Heart left ventricle (tissue), 16 donors: ENCODE results near the gene INHBA. TPM values are rescaled to one million over a fixed set of nuclear protein-coding genes. Genes with fewer than 3 reads are reported as not detected.

Source experiments
- ATAC-seq, 4 donors: fragments of 200-7000 bp; cut with Tn5 transposase; one replicate each; pipeline ENCODE4 v1.9.1; 2020 to 2022; ENCODE audit warnings: moderate library complexity in 4 of 4, mild to moderate bottlenecking in 3 of 4, moderate number of reproducible peaks in 1 of 4
- DNase-seq, 5 donors: peaks; one replicate each; pipeline ENCODE4 v3.0.0-alpha.2; 2020
- H3K27ac ChIP-seq, 12 donors: fragments of 200-600 bp; sonication (generic) in 4 of 12; one replicate each; pipeline versions ENCODE4 v1.5.0 to v1.8.0; 2016 to 2022; ENCODE audit warnings: mild to moderate bottlenecking in 2 of 12
- H3K27me3 ChIP-seq, 9 donors: fragments of 200-600 bp; sonication (generic) in 2 of 9; one replicate each; pipeline versions ENCODE4 v1.5.1 to v1.8.0; 2016 to 2022; ENCODE audit warnings: mild to moderate bottlenecking in 3 of 9
- H3K36me3 ChIP-seq, 9 donors: fragments of 200-600 bp; sonication (generic) in 2 of 9; one replicate each; pipeline versions ENCODE4 v1.5.0 to v1.8.0; 2018 to 2022; ENCODE audit warnings: mild to moderate bottlenecking in 2 of 9
- H3K4me1 ChIP-seq, 12 donors: fragments of 200-600 bp; sonication (generic) in 4 of 12; one replicate each; pipeline versions ENCODE4 v1.5.0 to v1.8.0; 2016 to 2022; ENCODE audit warnings: mild to moderate bottlenecking in 3 of 12
- H3K4me3 ChIP-seq, 12 donors: fragments of 200-600 bp; sonication (generic) in 4 of 12; one replicate each; pipeline versions ENCODE4 v1.5.0 to v1.8.0; 2017 to 2022; ENCODE audit warnings: mild to moderate bottlenecking in 9 of 12, moderate library complexity in 4 of 12
- H3K9me3 ChIP-seq, 12 donors: fragments of 200-600 bp; sonication (generic) in 4 of 12; one replicate each; pipeline versions ENCODE4 v1.5.0 to v1.8.0; 2016 to 2022; ENCODE audit warnings: mild to moderate bottlenecking in 1 of 12
- POLR2A ChIP-seq, 2 donors: fragments of 450-650 bp; IDR thresholded peaks; one replicate each; pipeline ENCODE4 v1.6.1; 2017; ENCODE audit warnings: antibody characterized with exemption in 2 of 2, mild to moderate bottlenecking in 2 of 2, moderate library complexity in 2 of 2
- WGBS, 4 donors: extraction: QIAGEN DNeasy Blood & Tissue Kit in 2 of 4; methylation state at CpG; one replicate each; pipeline versions ENCODE4 v1.1.5 to v1.1.7; 2013 to 2018; 5-methylcytosine and 5-hydroxymethylcytosine counted together
- intact Hi-C, 10 donors: fragments of 100-400 bp; cut with DNase I; formaldehyde crosslinking; loops; one replicate each; pipeline versions ENCODE4 v1.11.1 to v1.14.2; 2022
- polyA plus RNA-seq, 2 donors: library from polyadenylated mRNA; stranded (reverse); fragments of 200-250 nt; gene quantifications; one replicate each; pipeline ENCODE4 v1.2.3, GENCODE V29; 2013
- total RNA-seq, 9 donors: library from RNA; depleted of rRNA in 2 of 9; stranded (reverse); fragments of >200 nt in 2 of 9; fragmentation: NEBNext Ultra II Directional in 3 of 9; extraction: Animal tissue kit (Norgen Biotek cat#: 25700) in 3 of 9; gene quantifications; one replicate each; pipeline versions ENCODE4 v1.1.0 to v1.2.4, GENCODE V29; 2016 to 2023
- TF ChIP-seq, protein P1 (sequence below), 12 donors: fragments of 200-600 bp; sonication (generic) in 4 of 12; IDR thresholded peaks; one replicate each; pipeline versions ENCODE4 v1.5.0 to v1.8.0; 2018 to 2022; ENCODE audit warnings: antibody characterized with exemption in 12 of 12, mild to moderate bottlenecking in 5 of 12
- donor health status: ischemic (EF 13 %, LVEDD 7.1; RV severe dilation, severe dysfunction).
- donor health status: healthy with polysubstance abuse.
- donor health status: DM: no; HTN: yes; CAD: no.
- donor health status: DM: no; HTN: no; CAD: no.
- donor health status: ischemic (EF 25% LVEDD 6.9; RV normal size, moderate dysfunction).
- donor health status: ischemic (EF 25% LVEDD 5.7; RV mildly dilated, moderate dysfunction).
- donor health status: healthy.
- donor health status: DM: yes; HTN: yes; CAD: no.
- donor health status: ischemic (EF 35%, LVEDD 5.7; RV mildly dilated, moderate dysfunction).
- donor health status: nonischemic (EF 11% LVEDD 7.7; RV severe dilation, severe dysfunction).
- donor health status: DM: yes; HTN: yes; CAD: no.
- donor health status: PGD.
- donor health status: ischemic (EF 29% LVEDD 5.4; RV normal size, mild dysfunction).
- donor health status: nonischemic (EF 23%, LVEDD 6.1; RV moderate dilation, normal function).

The INHBA gene
- total and polyA plus RNA-seq, 11 donors, result 0.19 to 7.5 (median 1.6) TPM

DNA sequence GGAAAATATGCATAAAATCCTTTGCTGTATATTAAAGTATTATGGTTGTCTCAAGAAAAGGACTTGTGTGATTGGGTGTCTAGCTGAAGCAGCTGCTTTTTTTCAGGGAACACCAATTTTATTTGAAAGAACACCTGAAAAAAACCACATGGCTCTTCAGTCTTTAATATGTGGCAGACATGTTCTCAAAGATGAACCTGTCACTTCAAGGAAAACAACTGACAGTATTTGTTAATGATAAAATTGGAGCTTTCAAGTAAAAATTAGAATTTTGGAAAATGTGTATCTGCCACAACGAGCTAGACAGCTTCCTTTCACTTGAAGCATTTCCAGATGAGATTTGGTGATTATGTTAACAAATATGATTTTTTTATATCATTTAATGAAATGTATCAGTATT, 59.3 kb downstream of the INHBA start:
- no peak for ATAC-seq
- H3K4me3 ChIP-seq, result no peak overlapping the region
- no peak for DNase-seq
- no peak overlapping the region for H3K27ac ChIP-seq
- no peak for TF ChIP-seq POLR2A (IDR thresholded peaks at IDR 0.05)
- TF ChIP-seq, protein P1, sequence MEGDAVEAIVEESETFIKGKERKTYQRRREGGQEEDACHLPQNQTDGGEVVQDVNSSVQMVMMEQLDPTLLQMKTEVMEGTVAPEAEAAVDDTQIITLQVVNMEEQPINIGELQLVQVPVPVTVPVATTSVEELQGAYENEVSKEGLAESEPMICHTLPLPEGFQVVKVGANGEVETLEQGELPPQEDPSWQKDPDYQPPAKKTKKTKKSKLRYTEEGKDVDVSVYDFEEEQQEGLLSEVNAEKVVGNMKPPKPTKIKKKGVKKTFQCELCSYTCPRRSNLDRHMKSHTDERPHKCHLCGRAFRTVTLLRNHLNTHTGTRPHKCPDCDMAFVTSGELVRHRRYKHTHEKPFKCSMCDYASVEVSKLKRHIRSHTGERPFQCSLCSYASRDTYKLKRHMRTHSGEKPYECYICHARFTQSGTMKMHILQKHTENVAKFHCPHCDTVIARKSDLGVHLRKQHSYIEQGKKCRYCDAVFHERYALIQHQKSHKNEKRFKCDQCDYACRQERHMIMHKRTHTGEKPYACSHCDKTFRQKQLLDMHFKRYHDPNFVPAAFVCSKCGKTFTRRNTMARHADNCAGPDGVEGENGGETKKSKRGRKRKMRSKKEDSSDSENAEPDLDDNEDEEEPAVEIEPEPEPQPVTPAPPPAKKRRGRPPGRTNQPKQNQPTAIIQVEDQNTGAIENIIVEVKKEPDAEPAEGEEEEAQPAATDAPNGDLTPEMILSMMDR (IDR thresholded peaks at IDR 0.05), result no peak
- intact Hi-C loops, result no loop called here
- H3K9me3 ChIP-seq, result no peaks in the 10 kb centered on the region
- H3K27me3 ChIP-seq, result no peaks in the 10 kb centered on the region
- H3K36me3 ChIP-seq, result no peaks in the 10 kb centered on the region
- H3K4me1 ChIP-seq, result no peaks in the 10 kb centered on the region
- 47 to 56% (median 54%) methylated on average over 1 of the region's 1 CpG for WGBS, 4 donors

DNA sequence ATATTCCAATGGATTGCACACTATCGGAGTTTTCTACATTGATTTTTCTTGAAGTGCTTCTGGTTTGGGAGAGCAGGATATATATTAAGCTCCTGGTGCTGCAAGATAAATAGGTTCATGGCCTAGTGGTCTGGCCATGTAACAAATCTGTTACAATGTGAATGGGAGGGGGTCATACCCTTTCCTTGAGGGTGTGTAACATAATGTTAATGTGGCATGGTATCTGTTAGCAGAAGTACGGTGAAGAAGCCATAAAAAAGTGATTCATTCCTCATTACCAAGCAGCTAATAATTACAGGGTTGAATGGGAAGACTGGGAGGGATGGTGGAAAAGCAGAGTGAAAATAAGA, 61.2 kb downstream of the INHBA start:
- DNase-seq (no peak), ATAC-seq (no peak)
- no peaks in the 10 kb centered on the region for H3K36me3 ChIP-seq
- no peak overlapping the region for H3K27ac ChIP-seq
- no peaks in the 10 kb centered on the region for H3K27me3 ChIP-seq
- intact Hi-C loops, result no loop called here
- no peak overlapping the region for H3K4me3 ChIP-seq
- 90 to 96% (median 95%) methylated on average over 2 of the region's 2 CpGs for WGBS, 4 donors
- no peak for TF ChIP-seq POLR2A (IDR thresholded peaks at IDR 0.05)
- TF ChIP-seq, protein P1 (IDR thresholded peaks at IDR 0.05), result no peak
- H3K9me3 ChIP-seq, result no peaks in the 10 kb centered on the region
- H3K4me1 ChIP-seq, result no peaks in the 10 kb centered on the region

DNA sequence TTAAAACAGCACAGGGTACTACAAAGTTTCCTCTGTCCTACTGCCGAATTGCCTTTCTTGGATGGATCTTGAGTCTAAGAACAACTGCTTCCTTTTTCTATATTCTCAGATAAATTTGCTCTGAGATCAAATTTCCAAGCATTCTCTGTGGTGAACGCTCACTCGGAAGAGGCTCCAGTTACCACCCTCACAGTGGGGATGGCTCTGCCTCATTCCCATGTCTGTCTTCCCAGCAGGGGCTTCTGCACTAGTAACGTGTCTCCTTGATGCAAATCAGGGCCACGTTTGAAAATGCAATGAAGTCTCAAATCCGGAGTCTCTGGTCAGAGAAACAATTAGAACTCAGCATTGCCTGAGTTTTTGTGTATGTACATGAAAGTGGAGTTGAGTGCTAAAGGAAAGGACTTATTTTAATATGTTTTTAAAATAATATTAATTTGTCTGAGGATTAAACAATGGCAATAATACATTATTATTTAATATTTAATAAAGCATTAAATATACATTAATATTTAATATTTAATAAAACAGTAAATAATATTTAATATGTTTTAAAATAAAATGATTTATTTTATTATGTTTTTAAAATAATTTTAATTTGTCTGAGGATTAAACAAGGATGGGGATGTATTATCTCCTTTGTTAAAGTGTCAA, 61.8 kb downstream of the INHBA start:
- Histone ChIP-seq H3K27me3 (no peaks in the 10 kb centered on the region), H3K9me3 (no peaks in the 10 kb centered on the region), H3K4me1 (no peaks in the 10 kb centered on the region), H3K4me3 (no peak overlapping the region), H3K36me3 (no peaks in the 10 kb centered on the region), H3K27ac (no peak overlapping the region)
- WGBS, 4 donors, result 77 to 82% (median 80%) methylated on average over 6 of the region's 6 CpGs
- ATAC-seq (no peak), DNase-seq (no peak)
- TF ChIP-seq, protein P1 (IDR thresholded peaks at IDR 0.05), result no peak
- TF ChIP-seq POLR2A (IDR thresholded peaks at IDR 0.05), result no peak
- intact Hi-C loops, result no loop called here

DNA sequence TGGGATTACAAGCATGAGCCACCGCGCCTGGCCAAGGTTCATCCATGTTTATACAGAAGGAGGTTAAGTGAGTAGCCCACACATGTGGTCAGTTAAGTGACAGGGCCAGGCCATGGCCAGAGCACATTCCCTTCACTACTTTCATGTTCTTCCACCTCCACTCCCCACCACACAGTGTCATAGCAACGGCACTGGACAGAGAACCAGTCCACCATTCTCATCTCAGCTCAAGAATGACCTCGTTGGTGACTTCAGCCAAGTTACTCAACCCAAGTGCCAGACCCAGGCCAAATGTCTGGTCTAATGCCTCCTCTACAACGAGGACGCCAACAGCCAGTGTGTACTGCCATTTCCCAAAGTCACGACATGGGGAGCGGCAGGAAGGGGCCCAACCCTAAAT, 62.4 kb downstream of the INHBA start:
- Histone ChIP-seq H3K4me1 (no peaks in the 10 kb centered on the region), H3K27me3 (no peaks in the 10 kb centered on the region), H3K36me3 (no peaks in the 10 kb centered on the region), H3K27ac (no peak overlapping the region), H3K9me3 (no peaks in the 10 kb centered on the region), H3K4me3 (no peak overlapping the region)
- intact Hi-C loops, result no loop called here
- no peak for DNase-seq
- ATAC-seq, result no peak
- WGBS, 4 donors, result 69 to 82% (median 74%) methylated on average over 8 of the region's 8 CpGs
- TF ChIP-seq, protein P1 (IDR thresholded peaks at IDR 0.05), result no peak
- no peak for TF ChIP-seq POLR2A (IDR thresholded peaks at IDR 0.05)
